Suprapubic skin (tissue), 3 donors: Measurements from ENCODE around the gene TANC1.

Experiments used
- EP300 ChIP-seq: sonication (generic); formaldehyde crosslinking; IDR thresholded peaks from one replicate; pipeline ENCODE4 v1.6.1; 2017; ENCODE audit warnings: antibody characterized with exemption
- POLR2A ChIP-seq, 2 donors: fragments of 450-650 bp; IDR thresholded peaks; one replicate each; pipeline ENCODE4 v1.6.1; 2017; ENCODE audit warnings: antibody characterized with exemption in 2 of 2, mild to moderate bottlenecking in 2 of 2, moderate library complexity in 2 of 2
- TF ChIP-seq, protein P1 (sequence below), 2 donors: fragments of 200-600 bp in 1 of 2; fragments of 450-650 bp in 1 of 2; sonication (generic) in 1 of 2; IDR thresholded peaks; one replicate each; pipeline ENCODE4 v1.5.1; 2016 to 2019; ENCODE audit warnings: antibody characterized with exemption in 2 of 2, mild to moderate bottlenecking in 1 of 2, moderate library complexity in 1 of 2

DNA sequence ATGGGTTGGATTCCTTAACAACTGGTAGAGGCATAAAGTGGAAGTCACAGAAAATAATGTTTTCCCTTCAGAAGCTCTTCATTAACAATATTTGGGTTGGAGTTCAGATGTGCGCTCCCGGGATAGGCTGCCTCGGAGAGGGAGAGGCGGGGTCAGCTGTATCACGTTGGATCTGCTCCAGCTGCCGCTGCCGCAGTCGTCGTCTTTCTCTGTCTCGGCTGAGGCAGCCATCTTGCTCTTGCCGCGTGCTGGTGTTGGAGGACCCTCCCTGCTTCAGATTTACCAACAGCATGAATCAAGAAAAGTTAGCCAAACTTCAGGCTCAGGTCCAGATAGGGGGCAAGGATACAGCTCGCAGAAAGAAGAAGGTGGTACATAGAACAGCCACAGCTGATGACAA lies 35.1 kb downstream of the TANC1 start:
- TF ChIP-seq, protein P1, sequence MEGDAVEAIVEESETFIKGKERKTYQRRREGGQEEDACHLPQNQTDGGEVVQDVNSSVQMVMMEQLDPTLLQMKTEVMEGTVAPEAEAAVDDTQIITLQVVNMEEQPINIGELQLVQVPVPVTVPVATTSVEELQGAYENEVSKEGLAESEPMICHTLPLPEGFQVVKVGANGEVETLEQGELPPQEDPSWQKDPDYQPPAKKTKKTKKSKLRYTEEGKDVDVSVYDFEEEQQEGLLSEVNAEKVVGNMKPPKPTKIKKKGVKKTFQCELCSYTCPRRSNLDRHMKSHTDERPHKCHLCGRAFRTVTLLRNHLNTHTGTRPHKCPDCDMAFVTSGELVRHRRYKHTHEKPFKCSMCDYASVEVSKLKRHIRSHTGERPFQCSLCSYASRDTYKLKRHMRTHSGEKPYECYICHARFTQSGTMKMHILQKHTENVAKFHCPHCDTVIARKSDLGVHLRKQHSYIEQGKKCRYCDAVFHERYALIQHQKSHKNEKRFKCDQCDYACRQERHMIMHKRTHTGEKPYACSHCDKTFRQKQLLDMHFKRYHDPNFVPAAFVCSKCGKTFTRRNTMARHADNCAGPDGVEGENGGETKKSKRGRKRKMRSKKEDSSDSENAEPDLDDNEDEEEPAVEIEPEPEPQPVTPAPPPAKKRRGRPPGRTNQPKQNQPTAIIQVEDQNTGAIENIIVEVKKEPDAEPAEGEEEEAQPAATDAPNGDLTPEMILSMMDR (IDR thresholded peaks at IDR 0.05) = no peak
- TF ChIP-seq EP300 (no peak), POLR2A (IDR thresholded peaks at IDR 0.05) (no peak)
